Activated CD4-positive, alpha-beta T cell treated with anti-CD3 and anti-CD28 coated beads, Interleukin-2, amount 10 ng/mL, durations not matched to agents 7 days and 5 days (primary cell): Measurements from ENCODE around the gene PLET1. TPM values are rescaled to one million over a fixed set of nuclear protein-coding genes. Genes with fewer than 3 reads are reported as not detected.

Source experiments
- CTCF ChIA-PET: fragments of 350-600 bp; sonication (Branson Sonifier 250); formaldehyde crosslinking; loops from one replicate; lab custom pipeline; 2021; ENCODE audit warnings: antibody characterized with exemption; lab: Charles Lee
- POLR2A ChIA-PET: fragments of 350-600 bp; sonication (Branson Sonifier 250); formaldehyde crosslinking; loops from one replicate; lab custom pipeline; 2021; ENCODE audit warnings: antibody characterized with exemption; lab: Charles Lee
- DNase-seq: peaks from one replicate; pipeline ENCODE4 v3.0.0-alpha.2; 2020
- H3K27ac Mint-ChIP-seq: one replicate; pipeline ENCODE4 v1.8.0; 2021; ENCODE audit warnings: mild to moderate bottlenecking, moderate library complexity, mixed read lengths
- H3K27me3 Mint-ChIP-seq: one replicate; pipeline ENCODE4 v1.8.0; 2021; ENCODE audit warnings: mixed read lengths
- H3K36me3 Mint-ChIP-seq: one replicate; pipeline ENCODE4 v1.8.0; 2021; ENCODE audit warnings: low read depth, mixed read lengths
- H3K4me1 Mint-ChIP-seq: one replicate; pipeline ENCODE4 v1.8.0; 2021; ENCODE audit warnings: mixed read lengths
- H3K4me3 Mint-ChIP-seq: one replicate; pipeline ENCODE4 v1.8.0; 2021; ENCODE audit warnings: mild to moderate bottlenecking, moderate library complexity, mixed read lengths
- H3K9me3 Mint-ChIP-seq: one replicate; pipeline ENCODE4 v1.8.0; 2021; ENCODE audit warnings: mixed read lengths
- total RNA-seq, 2 experiments: library from RNA; stranded (reverse); gene quantifications; one replicate each; pipeline ENCODE4 v1.2.3, GENCODE V29; 2021

Gene PLET1
- total RNA-seq, 2 experiments from 2014 or later = not detected

DNA sequence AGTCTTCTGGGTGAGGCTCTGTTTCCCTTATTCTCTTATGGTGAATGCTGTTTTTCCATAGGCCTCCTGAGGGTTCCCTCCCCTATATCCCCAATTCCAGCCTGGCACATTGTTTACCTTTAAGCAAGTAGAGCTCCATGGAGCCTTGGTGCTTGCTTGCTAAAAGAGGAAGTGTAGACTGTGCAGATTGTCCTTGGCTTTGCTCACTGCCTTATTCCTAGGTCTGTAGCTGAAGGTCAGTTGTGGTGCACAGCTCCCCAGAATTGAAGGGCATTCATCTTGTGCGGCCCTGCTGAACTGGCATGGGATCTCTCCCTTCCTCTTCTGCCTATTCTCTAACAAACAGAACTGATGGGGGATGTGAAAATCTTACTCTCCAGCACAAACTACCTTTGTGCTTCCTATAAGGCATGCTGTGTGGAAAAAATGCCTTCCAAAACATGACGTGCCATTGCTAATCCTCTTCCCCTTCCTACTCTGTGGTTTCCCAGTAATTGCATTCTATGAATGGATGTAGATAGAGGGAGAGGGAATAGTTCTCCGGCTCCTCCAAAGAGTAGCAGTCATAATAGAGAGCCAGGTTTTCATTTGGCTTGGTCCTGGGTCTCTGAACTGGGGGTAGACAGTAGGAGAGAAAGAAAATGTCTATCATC lies 34.2 kb upstream of the PLET1 start:
- H3K27ac Mint-ChIP-seq = no peak overlapping the region
- no peak for DNase-seq
- peaks cover 4% of the 10 kb centered on the region for H3K27me3 Mint-ChIP-seq
- H3K36me3 Mint-ChIP-seq = peaks cover 29% of the 10 kb centered on the region
- POLR2A ChIA-PET = no interaction called here
- H3K4me3 Mint-ChIP-seq = no peak overlapping the region
- H3K9me3 Mint-ChIP-seq = no peaks in the 10 kb centered on the region
- CTCF ChIA-PET = interaction anchor here (1.0 to 2.5 kb wide), 3 partner anchors 10 to 15 kb away, joined by 4 to 7 read pairs (median 5); no protein-coding TSS in a partner anchor
- peaks cover 57% of the 10 kb centered on the region for H3K4me1 Mint-ChIP-seq

- DNase-seq = no peak
- ChIA-PET POLR2A (no interaction called here), CTCF (interaction anchor here (0.6 to 2.5 kb wide), 3 partner anchors 11 to 13 kb away, joined by 5 to 7 read pairs (median 5); no protein-coding TSS in a partner anchor)
- H3K27me3 Mint-ChIP-seq = peaks cover 4% of the 10 kb centered on the region
- H3K4me3 Mint-ChIP-seq = no peak overlapping the region
- peaks cover 62% of the 10 kb centered on the region for H3K4me1 Mint-ChIP-seq
- no peaks in the 10 kb centered on the region for H3K9me3 Mint-ChIP-seq
- H3K36me3 Mint-ChIP-seq = peaks cover 29% of the 10 kb centered on the region
- no peak overlapping the region for H3K27ac Mint-ChIP-seq
These were observed 33.0 kb upstream of the PLET1 start for GRCh38 chr11:112293614-112294013.

GRCh38 chr11:112292785-112293407 lies 32.2 kb upstream of the PLET1 start:
- H3K9me3 Mint-ChIP-seq = no peaks in the 10 kb centered on the region
- DNase-seq = no peak
- H3K27me3 Mint-ChIP-seq = peaks cover 4% of the 10 kb centered on the region
- ChIA-PET POLR2A (no interaction called here), CTCF (interaction anchor here (0.6 to 2.5 kb wide), 2 partner anchors 10 to 12 kb away, joined by 5 read pairs; no protein-coding TSS in a partner anchor)
- H3K36me3 Mint-ChIP-seq = peaks cover 29% of the 10 kb centered on the region
- H3K27ac Mint-ChIP-seq = no peak overlapping the region
- peaks cover 55% of the 10 kb centered on the region for H3K4me1 Mint-ChIP-seq
- H3K4me3 Mint-ChIP-seq = no peak overlapping the region

DNA sequence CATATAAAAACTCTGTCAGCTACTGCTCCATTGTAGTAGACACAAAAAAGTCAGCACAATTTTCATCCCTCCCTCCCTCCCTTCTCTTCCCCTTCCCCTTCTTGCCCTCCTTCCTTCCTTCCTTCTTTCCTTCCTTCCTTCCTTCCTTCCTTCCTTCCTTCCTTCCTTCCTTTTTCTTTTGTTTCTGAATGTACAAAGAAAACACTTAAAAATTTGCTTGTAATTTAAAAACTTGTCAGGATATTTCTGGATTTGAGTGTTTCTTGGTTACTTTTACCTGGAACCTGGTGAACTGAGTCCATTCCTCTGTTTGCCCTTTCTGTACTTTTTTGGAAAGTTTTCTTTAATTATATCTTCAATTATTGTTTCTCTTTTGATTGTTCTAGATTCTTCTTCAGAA lies 31.5 kb upstream of the PLET1 start:
- DNase-seq = no peak
- no peak overlapping the region for H3K4me3 Mint-ChIP-seq
- POLR2A ChIA-PET = no interaction called here
- H3K27ac Mint-ChIP-seq = no peak overlapping the region
- CTCF ChIA-PET = no interaction called here
- peaks cover 4% of the 10 kb centered on the region for H3K27me3 Mint-ChIP-seq
- no peaks in the 10 kb centered on the region for H3K9me3 Mint-ChIP-seq
- H3K36me3 Mint-ChIP-seq = peaks cover 28% of the 10 kb centered on the region
- H3K4me1 Mint-ChIP-seq = peaks cover 48% of the 10 kb centered on the region

DNA sequence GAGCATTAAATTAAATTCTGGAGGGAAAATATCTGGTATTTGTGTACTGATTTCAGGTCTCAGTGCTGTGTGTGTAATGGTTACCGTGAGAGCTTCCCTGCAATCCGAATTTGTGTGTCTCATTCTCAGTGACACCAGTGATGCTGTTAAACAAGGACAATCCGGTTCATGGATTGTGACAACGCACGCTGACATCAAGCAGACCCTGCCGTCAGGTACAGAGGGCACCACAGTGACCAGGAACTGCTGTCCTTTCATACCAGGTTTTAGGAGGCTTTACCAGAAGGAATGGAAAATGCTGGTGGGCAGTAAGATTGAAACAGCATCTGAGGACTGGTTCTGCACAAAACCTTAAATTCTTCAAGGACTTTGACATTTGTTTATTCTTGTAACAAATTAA lies 30.5 kb upstream of the PLET1 start:
- Mint-ChIP-seq H3K4me3 (peak overlapping the region; percentile 25), H3K27me3 (peaks cover 4% of the 10 kb centered on the region), H3K4me1 (peaks cover 38% of the 10 kb centered on the region), H3K36me3 (peaks cover 23% of the 10 kb centered on the region), H3K27ac (no peak overlapping the region), H3K9me3 (no peaks in the 10 kb centered on the region)
- DNase-seq = no peak
- ChIA-PET POLR2A (no interaction called here), CTCF (no interaction called here)

GRCh38 chr11:112290493-112290850 lies 29.8 kb upstream of the PLET1 start:
- Mint-ChIP-seq H3K4me3 (peak overlapping the region; percentile 75), H3K27ac (peak overlapping the region; percentile 51), H3K9me3 (no peaks in the 10 kb centered on the region), H3K36me3 (peaks cover 21% of the 10 kb centered on the region), H3K27me3 (peaks cover 4% of the 10 kb centered on the region), H3K4me1 (peaks cover 35% of the 10 kb centered on the region)
- DNase-seq = no peak
- CTCF ChIA-PET = no interaction called here
- POLR2A ChIA-PET = no interaction called here

DNA sequence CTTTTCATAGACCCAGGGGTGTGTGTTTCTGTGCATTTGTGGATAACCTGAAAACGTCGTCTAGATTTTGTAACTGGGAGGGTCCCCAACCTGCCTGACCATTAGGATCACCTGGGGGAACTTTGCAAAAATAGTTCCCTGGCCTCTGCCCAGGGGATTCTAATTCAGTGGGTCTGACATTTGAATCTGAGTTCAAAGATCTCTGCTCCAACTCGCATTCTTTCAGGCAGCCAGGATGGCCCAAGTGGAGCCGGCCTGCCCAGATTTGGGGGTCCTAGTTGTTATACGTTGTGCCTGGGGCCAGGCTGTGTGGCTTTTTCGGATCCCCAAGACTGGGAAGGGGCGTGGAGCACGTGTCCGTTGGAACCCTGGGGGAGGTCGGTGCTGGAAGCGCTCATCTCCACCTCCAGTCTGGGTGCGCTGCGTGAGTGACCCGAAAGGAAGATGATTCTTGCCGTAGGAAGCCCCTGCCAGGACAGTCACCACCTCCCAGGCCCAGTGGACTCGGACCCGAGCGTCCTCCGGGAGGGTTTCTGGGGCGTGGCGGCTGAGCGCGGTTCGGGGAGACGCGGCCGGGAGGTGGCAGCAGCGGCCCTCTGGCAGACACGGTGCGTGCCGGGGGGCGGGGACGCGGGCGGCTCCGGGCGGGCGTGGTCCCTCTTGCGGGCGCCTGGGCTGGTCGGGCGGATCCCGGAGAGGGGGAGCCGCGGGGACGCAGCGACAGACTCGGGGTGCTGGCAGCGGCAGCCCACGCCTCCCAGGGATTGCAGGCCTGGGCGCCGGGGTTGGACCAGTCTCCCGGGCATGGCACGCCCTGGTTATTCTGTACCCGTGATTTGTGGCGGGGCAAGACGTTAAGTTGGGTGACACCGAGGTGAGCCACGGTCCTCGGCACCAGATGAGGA lies 29.2 kb upstream of the PLET1 start:
- peak overlapping the region; percentile 77 for H3K27ac Mint-ChIP-seq
- peak; percentile 86 for DNase-seq
- H3K27me3 Mint-ChIP-seq = peaks cover 4% of the 10 kb centered on the region
- no peaks in the 10 kb centered on the region for H3K9me3 Mint-ChIP-seq
- H3K36me3 Mint-ChIP-seq = peaks cover 21% of the 10 kb centered on the region
- CTCF ChIA-PET = interaction anchor here (1.0 to 2.1 kb wide), 3 partner anchors 10 to 266 kb away, joined by 3 to 8 read pairs (median 6); no protein-coding TSS in a partner anchor
- H3K4me1 Mint-ChIP-seq = peaks cover 35% of the 10 kb centered on the region
- H3K4me3 Mint-ChIP-seq = peak overlapping the region; percentile 75
- POLR2A ChIA-PET = no interaction called here

DNA sequence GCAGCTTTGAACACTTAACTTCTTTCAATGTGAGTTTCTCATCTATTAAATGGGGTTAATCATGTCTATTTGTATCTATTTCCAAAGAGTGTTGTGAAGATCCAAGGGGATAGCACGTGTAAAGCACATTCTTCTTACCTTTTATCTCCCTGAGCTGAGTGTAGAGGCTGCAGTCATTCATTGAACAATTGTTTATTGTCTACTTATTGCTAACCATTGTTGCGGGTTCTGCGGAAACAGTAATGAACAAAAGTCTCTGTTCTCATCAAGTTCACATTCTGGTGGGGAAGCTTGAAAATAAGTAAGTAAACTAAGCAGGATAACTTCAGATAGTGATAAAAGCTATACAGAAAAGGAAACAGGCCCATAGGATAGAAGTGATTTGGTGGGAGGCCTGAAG lies 27.4 kb upstream of the PLET1 start:
- ChIA-PET CTCF (interaction anchor here (1.4 to 2.1 kb wide), 5 partner anchors 8 to 268 kb away, joined by 3 to 8 read pairs (median 3); no protein-coding TSS in a partner anchor), POLR2A (no interaction called here)
- Mint-ChIP-seq H3K4me1 (peaks cover 32% of the 10 kb centered on the region), H3K27ac (no peak overlapping the region), H3K9me3 (no peaks in the 10 kb centered on the region), H3K36me3 (peaks cover 14% of the 10 kb centered on the region), H3K27me3 (peaks cover 4% of the 10 kb centered on the region), H3K4me3 (no peak overlapping the region)
- no peak for DNase-seq

GRCh38 chr11:112285841-112286311 lies 25.2 kb upstream of the PLET1 start:
- no peak overlapping the region for H3K27ac Mint-ChIP-seq
- peaks cover 34% of the 10 kb centered on the region for H3K4me1 Mint-ChIP-seq
- H3K36me3 Mint-ChIP-seq = no peaks in the 10 kb centered on the region
- POLR2A ChIA-PET = no interaction called here
- no peak overlapping the region for H3K4me3 Mint-ChIP-seq
- H3K27me3 Mint-ChIP-seq = no peaks in the 10 kb centered on the region
- CTCF ChIA-PET = no interaction called here
- H3K9me3 Mint-ChIP-seq = no peaks in the 10 kb centered on the region
- no peak for DNase-seq

- H3K4me3 Mint-ChIP-seq = peak overlapping the region; percentile 47
- POLR2A ChIA-PET = no interaction called here
- CTCF ChIA-PET = interaction anchor here (0.5 to 4.5 kb wide), 7 partner anchors 20 to 350 kb away, joined by 3 to 21 read pairs (median 5); partner anchors contain the start of gene PTS
These were observed 21.1 kb upstream of the PLET1 start for GRCh38 chr11:112281726-112282125.

GRCh38 chr11:112280268-112281126 lies 19.8 kb upstream of the PLET1 start:
- CTCF ChIA-PET = interaction anchor here (0.6 to 4.5 kb wide), 37 partner anchors 8 to 1511 kb away, joined by 3 to 33 read pairs (median 3); partner anchors contain the start of gene PTS
- peaks cover 38% of the 10 kb centered on the region for H3K4me1 Mint-ChIP-seq
- H3K9me3 Mint-ChIP-seq = no peaks in the 10 kb centered on the region
- peak; percentile 81 for DNase-seq
- POLR2A ChIA-PET = interaction anchor here (0.7 kb wide), 1 partner anchor 1069 kb away, joined by 3 read pairs; no protein-coding TSS in a partner anchor
- H3K27me3 Mint-ChIP-seq = no peaks in the 10 kb centered on the region
- peak overlapping the region; percentile 70 for H3K27ac Mint-ChIP-seq
- peak overlapping the region; percentile 76 for H3K4me3 Mint-ChIP-seq
- no peaks in the 10 kb centered on the region for H3K36me3 Mint-ChIP-seq

More at GRCh38 chr11:112281726-112282125, 21.1 kb upstream of the PLET1 start:
- no peak for DNase-seq
- Mint-ChIP-seq H3K4me1 (peaks cover 30% of the 10 kb centered on the region), H3K36me3 (no peaks in the 10 kb centered on the region), H3K27me3 (no peaks in the 10 kb centered on the region), H3K9me3 (no peaks in the 10 kb centered on the region), H3K27ac (peak overlapping the region; percentile 26)
